ENCODE measurements around the gene RAB6C.
"Not testable (repeated sequence)": the region's sequence is repeated elsewhere in the genome, so short reads cannot be mapped to it uniquely, and the experiment has no call there.

The RAB6C gene

DNA sequence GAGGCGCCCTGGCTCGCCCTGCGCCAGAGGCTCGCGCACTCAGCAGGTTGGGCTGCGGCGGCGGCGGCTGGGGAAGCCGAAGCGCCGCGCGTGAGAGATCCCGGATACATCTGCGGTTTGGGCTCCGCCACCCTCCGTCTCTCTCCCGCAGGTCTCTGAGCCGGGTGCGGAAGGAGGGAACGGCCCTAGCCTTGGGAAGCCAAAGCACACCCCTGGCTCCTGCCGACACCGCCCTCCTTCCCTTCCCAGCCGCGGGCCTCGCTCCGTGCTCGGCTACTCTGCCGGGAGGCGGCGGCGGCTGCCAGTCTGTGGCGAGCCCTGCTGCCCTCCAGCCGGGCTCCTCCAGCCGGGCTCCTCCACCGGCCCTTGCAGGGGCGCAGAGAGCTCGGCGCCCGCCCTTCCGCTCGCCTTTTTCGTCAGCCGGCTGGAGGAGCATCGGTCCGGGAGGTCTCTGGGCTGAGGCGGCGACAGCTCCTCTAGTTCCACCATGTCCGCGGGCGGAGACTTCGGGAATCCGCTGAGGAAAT is at the start of gene RAB6C:
Gene RAB6C, plus strand, starts transcription at position 38 of the 527 bp plus-strand sequence. Its CDS starts 450 bp downstream, at position 488.
- DNase-seq; ATAC-seq (ENCODE audit: insufficient read depth, low read depth); H3K27ac ChIP-seq (ENCODE audit: low read length): not testable (repeated sequence)

GRCh38 chr2:129930451-129930850 is 49.0 kb upstream of the RAB6C start:
- DNase-seq (no peak), ATAC-seq (ENCODE audit: insufficient read depth, low read depth) (no peak)
- no peak overlapping the region for H3K27ac ChIP-seq (ENCODE audit: low read length)
- no peaks in the 10 kb centered on the region for H3K79me2 ChIP-seq (ENCODE audit: insufficient read depth, low read length)
- no peaks in the 10 kb centered on the region; the same call in 1 of the 2 replicates for H4K20me1 ChIP-seq (ENCODE audit: insufficient read depth, low read length)
- H2AFZ ChIP-seq (ENCODE audit: low read depth, low read length): no peak overlapping the region
- H3K36me3 ChIP-seq (ENCODE audit: insufficient read depth, low read length): no peaks in the 10 kb centered on the region
- H3K4me1 ChIP-seq (ENCODE audit: insufficient read depth, low read length): no peaks in the 10 kb centered on the region
- H3K4me3 ChIP-seq (ENCODE audit: low read depth in 1 of 2, low read length in 2 of 2): no peak overlapping the region
- H3K27me3 ChIP-seq (ENCODE audit: insufficient read depth, low read length, poor library complexity): peaks cover 6% of the 10 kb centered on the region
- no peak overlapping the region for H3K9ac ChIP-seq (ENCODE audit: low read depth, low read length)
- no peaks in the 10 kb centered on the region for H3K9me3 ChIP-seq (ENCODE audit: insufficient read depth, low read length, severe bottlenecking)
- TF ChIP-seq EZH2 (IDR thresholded peaks at IDR 0.05; ENCODE audit: borderline replicate concordance, low read depth, low read length, severe bottlenecking): no peak
- no peak for TF ChIP-seq CTCF (IDR thresholded peaks at IDR 0.05; ENCODE audit: borderline replicate concordance, extremely low read depth, low read length, poor library complexity, severe bottlenecking)
- no peak overlapping the region for H3K4me2 ChIP-seq (ENCODE audit: insufficient read depth, low read length)

More for the DNA sequence above, at the start of gene RAB6C:
- H2AFZ ChIP-seq (ENCODE audit: low read depth, low read length); H4K20me1 ChIP-seq (ENCODE audit: insufficient read depth, low read length); H3K4me3 ChIP-seq (ENCODE audit: low read depth in 1 of 2, low read length in 2 of 2); H3K9ac ChIP-seq (ENCODE audit: low read depth, low read length); H3K79me2 ChIP-seq (ENCODE audit: insufficient read depth, low read length); H3K9me3 ChIP-seq (ENCODE audit: insufficient read depth, low read length, severe bottlenecking); H3K36me3 ChIP-seq (ENCODE audit: insufficient read depth, low read length); H3K4me1 ChIP-seq (ENCODE audit: insufficient read depth, low read length); H3K27me3 ChIP-seq (ENCODE audit: insufficient read depth, low read length, poor library complexity): not testable (repeated sequence)
- H3K4me2 ChIP-seq (ENCODE audit: insufficient read depth, low read length): peak within 1 kb of the TSS; percentile 36; the same call in 1 of the 2 replicates

- H3K4me2 ChIP-seq (ENCODE audit: insufficient read depth, low read length); ATAC-seq (ENCODE audit: insufficient read depth, low read depth); H3K9ac ChIP-seq (ENCODE audit: low read depth, low read length); H4K20me1 ChIP-seq (ENCODE audit: insufficient read depth, low read length); H2AFZ ChIP-seq (ENCODE audit: low read depth, low read length); H3K4me3 ChIP-seq (ENCODE audit: low read depth in 1 of 2, low read length in 2 of 2); H3K27ac ChIP-seq (ENCODE audit: low read length); H3K9me3 ChIP-seq (ENCODE audit: insufficient read depth, low read length, severe bottlenecking); H3K27me3 ChIP-seq (ENCODE audit: insufficient read depth, low read length, poor library complexity); H3K36me3 ChIP-seq (ENCODE audit: insufficient read depth, low read length); DNase-seq; H3K4me1 ChIP-seq (ENCODE audit: insufficient read depth, low read length); H3K79me2 ChIP-seq (ENCODE audit: insufficient read depth, low read length): not testable (repeated sequence)
Measured at GRCh38 chr2:129933387-129933786, 46.1 kb upstream of the RAB6C start.

DNA sequence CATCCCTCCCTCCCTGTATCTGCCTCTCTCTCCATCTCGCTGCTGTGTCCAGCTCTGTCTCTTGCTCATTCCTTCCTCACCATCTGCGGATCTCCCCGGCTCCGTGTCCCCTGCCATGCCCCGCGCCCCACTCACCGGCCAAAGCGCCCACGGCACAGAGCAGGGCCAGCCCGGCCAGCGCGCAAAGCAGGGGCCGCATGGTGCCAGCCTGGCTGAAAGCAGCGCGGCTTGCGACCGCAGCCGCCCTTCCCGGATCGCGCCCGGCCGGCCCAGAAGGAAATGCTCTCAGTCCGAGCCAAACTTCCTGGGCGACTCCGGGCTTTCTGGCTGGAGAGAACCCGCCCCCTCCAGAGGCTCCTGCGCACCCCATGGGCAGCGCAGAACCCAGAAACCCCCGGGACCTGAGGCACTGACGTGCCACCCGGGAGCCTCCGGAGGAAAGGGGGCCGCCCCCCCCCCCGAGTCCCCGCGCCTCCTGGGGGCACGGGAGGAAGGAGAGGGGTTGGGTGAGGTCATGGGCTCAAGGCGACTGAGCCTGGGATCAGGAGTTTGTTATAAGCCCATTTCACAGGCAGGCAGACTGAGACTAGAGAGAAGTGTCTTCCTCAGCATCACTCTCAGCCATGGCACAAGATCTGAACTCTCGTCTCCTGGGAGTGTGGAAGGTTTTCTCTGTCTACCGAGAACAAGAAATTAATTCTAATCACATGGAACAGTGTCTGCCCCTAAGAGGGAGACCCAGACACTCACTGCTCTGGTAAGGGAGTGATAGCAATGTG is 45.2 kb upstream of the RAB6C start:
- no peak overlapping the region for H3K9ac ChIP-seq (ENCODE audit: low read depth, low read length)
- ATAC-seq (ENCODE audit: insufficient read depth, low read depth) (no peak), DNase-seq (no peak)
- no peak overlapping the region for H3K4me2 ChIP-seq (ENCODE audit: insufficient read depth, low read length)
- peaks cover 2% of the 10 kb centered on the region for H3K27me3 ChIP-seq (ENCODE audit: insufficient read depth, low read length, poor library complexity)
- no peaks in the 10 kb centered on the region for H3K79me2 ChIP-seq (ENCODE audit: insufficient read depth, low read length)
- no peaks in the 10 kb centered on the region for H3K36me3 ChIP-seq (ENCODE audit: insufficient read depth, low read length)
- no peaks in the 10 kb centered on the region for H3K9me3 ChIP-seq (ENCODE audit: insufficient read depth, low read length, severe bottlenecking)
- no peak overlapping the region for H2AFZ ChIP-seq (ENCODE audit: low read depth, low read length)
- H3K4me3 ChIP-seq (ENCODE audit: low read depth in 1 of 2, low read length in 2 of 2): no peak overlapping the region
- H3K27ac ChIP-seq (ENCODE audit: low read length): no peak overlapping the region
- TF ChIP-seq CTCF (IDR thresholded peaks at IDR 0.05; ENCODE audit: borderline replicate concordance, extremely low read depth, low read length, poor library complexity, severe bottlenecking) (no peak), EZH2 (IDR thresholded peaks at IDR 0.05; ENCODE audit: borderline replicate concordance, low read depth, low read length, severe bottlenecking) (no peak)
- H3K4me1 ChIP-seq (ENCODE audit: insufficient read depth, low read length): no peaks in the 10 kb centered on the region
- H4K20me1 ChIP-seq (ENCODE audit: insufficient read depth, low read length): no peaks in the 10 kb centered on the region
